Measurements from ENCODE around the gene NR1H2. TPM values are rescaled to one million over a fixed set of nuclear protein-coding genes. Genes with fewer than 3 reads are reported as not detected.
A peak's percentile ranks its signal among the peaks of the same experiment; 100 is the strongest.

Gene NR1H2
- total and polyA plus RNA-seq, 10 of the 15 experiments (the other 5 are each of a cell fraction or from before 2014, with no cell fraction given) = 0.05 to 54.2 (median 35.1) TPM

GRCh38 chr19:50431343-50432220 lies 55.3 kb downstream of the NR1H2 start (continued):
- peak; percentile 64 for TF ChIP-seq E2F8 (IDR thresholded peaks at IDR 0.05; ENCODE audit: low read depth, partially characterized antibody)
- TF ChIP-seq RAD21 (IDR thresholded peaks at IDR 0.05; ENCODE audit: insufficient read depth, low read depth, low read length) = no peak
- peak; percentile 76; the same call in 1 of the 2 replicates for TF ChIP-seq MTA3 (IDR thresholded peaks at IDR 0.05; ENCODE audit: borderline replicate concordance, low read length)
- peak in 1 of 2 experiments; percentile 83; a peak in 1 of 4 replicates for TF ChIP-seq CEBPB (IDR thresholded peaks at IDR 0.05; ENCODE audit: borderline replicate concordance in 1 of 2, low read depth in 2 of 2, low read length in 2 of 2)
- TF ChIP-seq ZNF207 (IDR thresholded peaks at IDR 0.05; ENCODE audit: borderline replicate concordance) = no peak
- peak; percentile 79 for TF ChIP-seq NFYB (IDR thresholded peaks at IDR 0.05; ENCODE audit: insufficient read depth, low read depth, low read length)
- TF ChIP-seq TBL1XR1 (IDR thresholded peaks at IDR 0.05; ENCODE audit: low read depth, low read length) = no peak
- no peak for TF ChIP-seq NR2F1 (conservative IDR thresholded peaks at IDR 0.05)
- TF ChIP-seq RELA (IDR thresholded peaks at IDR 0.05; ENCODE audit: borderline replicate concordance, partially characterized antibody) = peak; percentile 55
- 0 out of 4 replicates have a peak, but pooled peaks of 1 of the 2 experiments have one; percentile 23 for TF ChIP-seq EP300 (IDR thresholded peaks at IDR 0.05; ENCODE audit: borderline replicate concordance in 1 of 2, control insufficient read depth in 1 of 2, low read depth in 2 of 2, low read length in 2 of 2)
- TF ChIP-seq, protein P1, sequence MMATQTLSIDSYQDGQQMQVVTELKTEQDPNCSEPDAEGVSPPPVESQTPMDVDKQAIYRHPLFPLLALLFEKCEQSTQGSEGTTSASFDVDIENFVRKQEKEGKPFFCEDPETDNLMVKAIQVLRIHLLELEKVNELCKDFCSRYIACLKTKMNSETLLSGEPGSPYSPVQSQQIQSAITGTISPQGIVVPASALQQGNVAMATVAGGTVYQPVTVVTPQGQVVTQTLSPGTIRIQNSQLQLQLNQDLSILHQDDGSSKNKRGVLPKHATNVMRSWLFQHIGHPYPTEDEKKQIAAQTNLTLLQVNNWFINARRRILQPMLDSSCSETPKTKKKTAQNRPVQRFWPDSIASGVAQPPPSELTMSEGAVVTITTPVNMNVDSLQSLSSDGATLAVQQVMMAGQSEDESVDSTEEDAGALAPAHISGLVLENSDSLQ (IDR thresholded peaks at IDR 0.05) = peak; percentile 11; the same call in 1 of the 2 replicates
- peak; percentile 57 for TF ChIP-seq SMARCA5 (IDR thresholded peaks at IDR 0.05)
- peak; percentile 3; the same call in 1 of the 2 replicates for TF ChIP-seq TAF1 (IDR thresholded peaks at IDR 0.05; ENCODE audit: borderline replicate concordance, low read depth, low read length)
- TF ChIP-seq LARP7 (IDR thresholded peaks at IDR 0.05) = peak; percentile 26; the same call in 1 of the 2 replicates
- TF ChIP-seq SPI1 (IDR thresholded peaks at IDR 0.05; ENCODE audit: borderline replicate concordance, insufficient read depth, low read depth, low read length) = 0 out of 2 replicates have a peak, but pooled peaks have one; percentile 1
- TF ChIP-seq RUNX3 (IDR thresholded peaks at IDR 0.05; ENCODE audit: low read length) = peak; percentile 54; the same call in 1 of the 2 replicates
- no peak for TF ChIP-seq FOXM1 (IDR thresholded peaks at IDR 0.05; ENCODE audit: low read depth, low read length)
- peak; percentile 98 for TF ChIP-seq CREM (IDR thresholded peaks at IDR 0.05; ENCODE audit: low read depth)
- peak; percentile 99 for TF ChIP-seq RFX5 (IDR thresholded peaks at IDR 0.05; ENCODE audit: low read depth, low read length)
- TF ChIP-seq PML (IDR thresholded peaks at IDR 0.05; ENCODE audit: low read length) = peak; percentile 63; the same call in 1 of the 2 replicates
- 0 out of 2 replicates have a peak, but pooled peaks have one; percentile 61 for TF ChIP-seq RB1 (IDR thresholded peaks at IDR 0.05; ENCODE audit: borderline replicate concordance)
- peak; percentile 92 for TF ChIP-seq CHD2 (IDR thresholded peaks at IDR 0.05; ENCODE audit: borderline replicate concordance, low read depth, low read length)
- peak; percentile 66; the same call in 1 of the 2 replicates for TF ChIP-seq POLR2AphosphoS5 (IDR thresholded peaks at IDR 0.05; ENCODE audit: low read length)
- TF ChIP-seq, protein P2, sequence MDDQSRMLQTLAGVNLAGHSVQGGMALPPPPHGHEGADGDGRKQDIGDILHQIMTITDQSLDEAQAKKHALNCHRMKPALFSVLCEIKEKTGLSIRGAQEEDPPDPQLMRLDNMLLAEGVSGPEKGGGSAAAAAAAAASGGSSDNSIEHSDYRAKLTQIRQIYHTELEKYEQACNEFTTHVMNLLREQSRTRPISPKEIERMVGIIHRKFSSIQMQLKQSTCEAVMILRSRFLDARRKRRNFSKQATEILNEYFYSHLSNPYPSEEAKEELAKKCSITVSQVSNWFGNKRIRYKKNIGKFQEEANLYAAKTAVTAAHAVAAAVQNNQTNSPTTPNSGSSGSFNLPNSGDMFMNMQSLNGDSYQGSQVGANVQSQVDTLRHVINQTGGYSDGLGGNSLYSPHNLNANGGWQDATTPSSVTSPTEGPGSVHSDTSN (IDR thresholded peaks at IDR 0.05; ENCODE audit: insufficient replicate concordance, low read depth, low read length) = peak; percentile 1
- TF ChIP-seq NBN (IDR thresholded peaks at IDR 0.05) = peak; percentile 82

Measured in GM12878 (cell line).